Measurements from ENCODE around the gene EFNA3. TPM values are rescaled to one million over a fixed set of nuclear protein-coding genes. Genes with fewer than 3 reads are reported as not detected.

EFNA3 gene
- total RNA-seq, 1 donor from 2014 or later = 6.6 TPM

GRCh38 chr1:155050560-155051341 lies 27.9 kb upstream of the EFNA3 start, which contains the start of gene ADAM15:
ADAM15 (plus strand) TSS chr1:155051316; CDS start chr1:155051387, 71 bp downstream.
- H3K4me1 Mint-ChIP-seq = peaks cover 34% of the 10 kb centered on the region
- peak; percentile 92 for DNase-seq (ENCODE audit: low read depth, low spot score)
- no peaks in the 10 kb centered on the region for H3K9me3 Mint-ChIP-seq
- TF ChIP-seq CTCF (conservative IDR thresholded peaks at IDR 0.05) = peak; percentile 97
- peak within 1 kb of the TSS; percentile 97 for H3K27ac Mint-ChIP-seq (ENCODE audit: unreplicated experiment)
- H3K4me3 Mint-ChIP-seq = peak within 1 kb of the TSS; percentile 90
- peaks cover 6% of the 10 kb centered on the region for H3K27me3 Mint-ChIP-seq (ENCODE audit: low read depth)
- no peaks in the 10 kb centered on the region for H3K36me3 Mint-ChIP-seq (ENCODE audit: low read depth)

GRCh38 chr1:155051342-155051776 lies 27.3 kb upstream of the EFNA3 start:
- Mint-ChIP-seq H3K27me3 (ENCODE audit: low read depth) (peaks cover 6% of the 10 kb centered on the region), H3K36me3 (ENCODE audit: low read depth) (no peaks in the 10 kb centered on the region), H3K4me3 (peak overlapping the region; percentile 88), H3K27ac (ENCODE audit: unreplicated experiment) (no peak overlapping the region), H3K4me1 (peaks cover 34% of the 10 kb centered on the region), H3K9me3 (no peaks in the 10 kb centered on the region)
- no peak for TF ChIP-seq CTCF (conservative IDR thresholded peaks at IDR 0.05)
- no peak for DNase-seq (ENCODE audit: low read depth, low spot score)

- no peaks in the 10 kb centered on the region for H3K36me3 Mint-ChIP-seq (ENCODE audit: low read depth)
- no peaks in the 10 kb centered on the region for H3K9me3 Mint-ChIP-seq
- H3K4me3 Mint-ChIP-seq = peak overlapping the region; percentile 88
- H3K27ac Mint-ChIP-seq (ENCODE audit: unreplicated experiment) = no peak overlapping the region
- no peak for DNase-seq (ENCODE audit: low read depth, low spot score)
- no peak for TF ChIP-seq CTCF (conservative IDR thresholded peaks at IDR 0.05)
- H3K4me1 Mint-ChIP-seq = peaks cover 34% of the 10 kb centered on the region
- peaks cover 6% of the 10 kb centered on the region for H3K27me3 Mint-ChIP-seq (ENCODE audit: low read depth)
Observed at GRCh38 chr1:155051777-155052398, 26.7 kb upstream of the EFNA3 start.

- H3K27ac Mint-ChIP-seq (ENCODE audit: unreplicated experiment) = no peak overlapping the region
- H3K9me3 Mint-ChIP-seq = no peaks in the 10 kb centered on the region
- peaks cover 6% of the 10 kb centered on the region for H3K27me3 Mint-ChIP-seq (ENCODE audit: low read depth)
- DNase-seq (ENCODE audit: low read depth, low spot score) = no peak
- no peaks in the 10 kb centered on the region for H3K36me3 Mint-ChIP-seq (ENCODE audit: low read depth)
- H3K4me1 Mint-ChIP-seq = peaks cover 34% of the 10 kb centered on the region
- TF ChIP-seq CTCF (conservative IDR thresholded peaks at IDR 0.05) = peak; percentile 17
- H3K4me3 Mint-ChIP-seq = peak overlapping the region; percentile 88
Observed at GRCh38 chr1:155052439-155053395, 25.9 kb upstream of the EFNA3 start.

GRCh38 chr1:155053531-155054105 lies 25.0 kb upstream of the EFNA3 start:
- no peak for DNase-seq (ENCODE audit: low read depth, low spot score)
- Mint-ChIP-seq H3K36me3 (ENCODE audit: low read depth) (no peaks in the 10 kb centered on the region), H3K4me3 (peak overlapping the region; percentile 81), H3K27me3 (ENCODE audit: low read depth) (peaks cover 6% of the 10 kb centered on the region), H3K4me1 (peaks cover 28% of the 10 kb centered on the region), H3K27ac (ENCODE audit: unreplicated experiment) (no peak overlapping the region), H3K9me3 (no peaks in the 10 kb centered on the region)
- no peak for TF ChIP-seq CTCF (conservative IDR thresholded peaks at IDR 0.05)

Data from neural crest cell (in vitro differentiated cells).